Measurements from ENCODE around the gene OXGR1.
"Not testable (repeated sequence)": the region's sequence is repeated elsewhere in the genome, so short reads cannot be mapped to it uniquely, and the experiment has no call there.

The OXGR1 gene

GRCh38 chr13:97004886-97005285 lies 10.6 kb upstream of the OXGR1 start:
- DNase-seq: no peak

- no peak for DNase-seq
Observed at GRCh38 chr13:97004096-97004876, 10.0 kb upstream of the OXGR1 start.

GRCh38 chr13:97003071-97003470 lies 8.8 kb upstream of the OXGR1 start:
- DNase-seq: no peak

GRCh38 chr13:97002581-97002980 lies 8.3 kb upstream of the OXGR1 start:
- DNase-seq: no peak

- no peak for DNase-seq
Observed at GRCh38 chr13:97001636-97002035, 7.4 kb upstream of the OXGR1 start.

- DNase-seq: no peak
Observed at GRCh38 chr13:97000295-97000925, 6.1 kb upstream of the OXGR1 start.

GRCh38 chr13:96999091-96999490 lies 4.8 kb upstream of the OXGR1 start:
- no peak for DNase-seq

GRCh38 chr13:96998051-96998450 lies 3.8 kb upstream of the OXGR1 start:
- no peak for DNase-seq

GRCh38 chr13:96996886-96997285 lies 2.6 kb upstream of the OXGR1 start:
- DNase-seq: no peak

GRCh38 chr13:96996107-96996506 lies 1.8 kb upstream of the OXGR1 start:
- DNase-seq: no peak

- no peak for DNase-seq
Observed at GRCh38 chr13:96994858-96995243, 575 bp upstream of the OXGR1 start.

GRCh38 chr13:96993634-96994016 lies 651 bp downstream of the OXGR1 start:
- no peak for DNase-seq

- no peak for DNase-seq
Observed at GRCh38 chr13:96992633-96993032, 1.6 kb downstream of the OXGR1 start.

- DNase-seq: no peak
Observed at GRCh38 chr13:96991072-96991471, 3.2 kb downstream of the OXGR1 start.

- no peak for DNase-seq
Observed at GRCh38 chr13:96988441-96988840, 5.8 kb downstream of the OXGR1 start.

- no peak for DNase-seq
Observed at GRCh38 chr13:96984051-96984508, 10.2 kb downstream of the OXGR1 start.

GRCh38 chr13:96982672-96983071 lies 11.6 kb downstream of the OXGR1 start:
- DNase-seq: no peak

GRCh38 chr13:96979861-96980260 lies 14.4 kb downstream of the OXGR1 start:
- DNase-seq: not testable (repeated sequence)

- DNase-seq: no peak
Observed at GRCh38 chr13:96968027-96968426, 26.2 kb downstream of the OXGR1 start.

- no peak for DNase-seq
Observed at GRCh38 chr13:96967248-96967745, 27.0 kb downstream of the OXGR1 start.

GRCh38 chr13:96966415-96967102 lies 27.7 kb downstream of the OXGR1 start:
- DNase-seq: no peak

- no peak for DNase-seq
Observed at GRCh38 chr13:96963786-96964475, 30.3 kb downstream of the OXGR1 start.

GRCh38 chr13:96960379-96960778 lies 33.9 kb downstream of the OXGR1 start:
- DNase-seq: no peak
